ENCODE results near the gene PPFIBP1.
"Not testable (repeated sequence)": the region's sequence is repeated elsewhere in the genome, so short reads cannot be mapped to it uniquely, and the experiment has no call there.

PPFIBP1 gene

DNA sequence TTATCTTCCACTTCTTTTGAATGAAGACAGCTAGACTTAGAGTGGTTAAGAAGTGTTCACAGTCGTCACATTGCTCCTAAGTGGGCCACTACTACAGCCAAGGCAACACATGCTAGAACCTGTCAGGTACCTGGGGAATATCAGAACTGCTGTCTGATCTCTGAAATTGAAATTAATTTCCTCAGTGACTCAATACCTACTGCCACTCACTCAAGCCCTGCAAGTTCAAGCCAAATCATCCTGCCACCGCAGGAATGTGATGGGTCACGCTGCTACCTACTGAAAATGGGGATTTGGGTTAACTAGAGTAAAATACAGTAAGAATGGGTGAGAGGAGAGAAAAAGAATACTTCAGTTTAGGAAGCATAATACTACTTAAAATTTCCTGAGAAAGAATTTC, 67.7 kb downstream of the PPFIBP1 start:
- not testable (repeated sequence) for DNase-seq (ENCODE audit: low read depth)

DNA sequence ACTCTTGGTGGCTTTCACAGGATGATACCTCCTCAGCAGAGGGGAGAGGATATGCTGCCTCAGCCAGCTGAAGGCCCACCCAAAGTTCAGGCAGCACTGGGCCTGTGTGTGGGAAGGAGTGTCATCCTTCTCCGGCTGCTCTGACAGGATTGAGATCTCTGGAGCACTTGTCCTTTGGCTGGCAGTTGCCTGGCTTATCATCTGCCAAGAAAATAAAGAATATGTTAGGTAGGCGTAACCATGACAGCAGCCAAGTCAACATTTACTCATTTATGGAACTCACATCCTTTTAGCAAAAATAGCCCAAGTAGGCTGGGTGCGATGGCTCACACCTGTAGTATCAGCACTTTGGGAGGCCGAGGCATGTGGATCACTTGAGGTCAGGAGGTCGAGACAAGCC, 68.5 kb downstream of the PPFIBP1 start:
- peak; percentile 65 for DNase-seq (ENCODE audit: low read depth)

GRCh38 chr12:27593266-27593665, 69.3 kb downstream of the PPFIBP1 start:
- no peak for DNase-seq (ENCODE audit: low read depth)

DNA sequence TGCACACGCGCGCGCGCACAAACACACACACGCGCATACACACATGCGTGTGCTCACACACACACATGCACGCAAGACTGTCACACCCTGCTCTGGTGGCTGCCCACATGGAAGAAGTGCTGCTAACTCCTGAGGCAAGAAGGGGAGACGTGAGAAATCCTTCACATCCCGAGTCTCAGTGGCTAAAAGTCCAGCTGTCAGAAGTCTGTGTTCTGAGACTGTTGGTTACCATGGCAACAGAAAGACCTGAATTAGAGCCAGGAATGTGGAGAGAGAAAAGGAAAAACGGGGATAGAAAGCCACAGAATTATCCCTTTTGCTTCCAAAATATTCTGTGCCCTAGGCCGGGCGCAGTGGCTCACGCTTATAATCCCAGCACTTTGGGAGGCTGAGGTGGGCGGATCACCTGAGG, 71.2 kb downstream of the PPFIBP1 start:
- DNase-seq (ENCODE audit: low read depth) = peak; percentile 82

GRCh38 chr12:27598866-27599265, 74.9 kb downstream of the PPFIBP1 start:
- not testable (repeated sequence) for DNase-seq (ENCODE audit: low read depth)

DNA sequence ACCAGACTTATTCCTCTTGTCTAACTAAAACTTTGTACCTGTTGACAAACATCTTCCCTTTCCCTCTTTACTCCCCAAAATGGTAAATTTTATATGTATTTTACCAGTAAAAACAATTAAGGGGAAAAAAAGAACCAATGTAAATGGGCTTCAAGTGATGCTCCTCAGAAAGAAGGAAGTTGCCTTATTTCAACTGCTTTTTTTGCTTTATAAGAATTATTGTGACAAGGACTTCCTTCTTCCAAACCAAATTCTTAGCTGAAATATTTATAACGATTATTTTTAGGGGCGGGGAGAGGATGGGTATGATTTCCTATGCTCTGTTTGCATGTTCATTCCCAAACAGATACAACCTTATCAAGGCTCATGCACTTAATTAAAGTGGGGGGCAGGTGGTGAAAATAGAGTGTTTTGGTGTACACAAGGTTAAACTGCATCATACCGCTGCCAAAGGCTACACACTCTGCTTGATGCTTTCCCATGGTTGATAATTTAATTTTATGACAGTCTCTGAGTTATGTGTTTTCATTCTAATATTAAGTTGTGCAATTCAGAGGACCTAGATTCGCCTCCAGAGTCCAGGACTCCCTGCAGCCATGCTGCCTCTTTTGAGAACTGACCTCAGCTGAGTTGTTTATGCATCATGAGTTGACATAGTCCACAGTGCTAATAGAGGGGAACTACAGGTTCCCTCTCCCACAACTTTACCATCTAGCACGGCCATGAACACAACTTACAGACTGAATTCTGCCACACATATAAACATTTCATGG, 77.2 kb downstream of the PPFIBP1 start:
- peak; percentile 40 for DNase-seq (ENCODE audit: low read depth)

- peak; percentile 79 for DNase-seq (ENCODE audit: low read depth)
These were observed 78.5 kb downstream of the PPFIBP1 start for GRCh38 chr12:27602516-27602915.

DNA sequence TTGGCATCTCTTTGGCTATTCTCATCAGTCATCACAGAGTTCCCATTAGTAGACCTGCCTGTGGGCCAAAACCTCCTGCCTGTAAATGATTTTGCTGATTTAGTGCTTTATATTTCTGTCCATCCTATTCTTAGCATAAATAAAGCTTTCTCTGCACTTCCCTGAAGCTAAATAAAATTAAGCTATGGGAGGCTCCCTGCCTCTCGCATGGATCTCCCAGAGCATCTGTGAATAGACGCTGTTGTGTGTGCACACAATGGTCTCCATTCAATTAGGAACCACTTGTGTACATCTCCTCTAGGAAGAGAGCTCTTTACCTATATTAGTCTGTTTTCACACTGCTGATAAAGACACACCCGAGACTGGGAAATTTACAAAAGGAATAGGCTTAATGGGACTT, 80.4 kb downstream of the PPFIBP1 start:
- DNase-seq (ENCODE audit: low read depth) = no peak

DNA sequence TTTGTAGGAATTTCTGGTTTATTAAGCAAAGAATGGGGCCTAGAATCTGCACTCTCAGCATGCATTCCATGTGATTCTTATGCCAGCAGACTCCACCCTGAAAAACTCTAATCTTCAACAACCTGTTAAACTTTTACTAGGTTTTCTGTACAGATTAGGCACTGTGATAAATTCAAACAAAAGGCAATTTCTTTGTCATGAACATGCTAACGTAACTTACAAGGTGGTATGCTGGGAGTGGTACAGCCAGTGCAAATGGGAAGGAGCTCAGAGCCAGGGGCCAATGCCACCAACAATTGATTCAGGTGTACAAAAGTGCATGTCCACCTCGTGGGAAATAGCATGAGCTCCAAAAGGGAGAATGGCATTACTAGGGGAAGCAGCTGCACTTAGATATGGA, 83.0 kb downstream of the PPFIBP1 start:
- no peak for DNase-seq (ENCODE audit: low read depth)

DNA sequence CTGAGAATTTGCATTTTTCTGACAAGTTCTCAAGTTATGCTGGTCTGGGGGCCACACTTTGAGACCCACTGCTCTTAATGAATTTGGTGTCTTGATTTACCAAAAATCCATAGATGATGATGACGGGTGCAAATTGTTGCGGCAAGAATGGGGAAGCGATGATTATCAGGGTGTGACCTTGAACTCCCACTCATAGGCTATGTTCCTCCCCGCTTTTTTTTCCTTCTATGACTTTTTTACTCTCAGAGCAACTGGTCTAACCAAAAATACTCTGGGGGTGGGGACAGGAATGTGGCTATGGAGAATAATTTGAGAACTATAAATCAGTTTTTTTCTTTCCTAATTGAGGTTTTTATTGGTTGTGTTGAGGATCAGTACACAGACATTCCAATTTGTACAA, 83.6 kb downstream of the PPFIBP1 start:
- no peak for DNase-seq (ENCODE audit: low read depth)

- DNase-seq (ENCODE audit: low read depth) = no peak
These were observed 84.9 kb downstream of the PPFIBP1 start for GRCh38 chr12:27608890-27609289.

- DNase-seq (ENCODE audit: low read depth) = peak; percentile 59
These were observed 86.4 kb downstream of the PPFIBP1 start for GRCh38 chr12:27610374-27610773.

DNA sequence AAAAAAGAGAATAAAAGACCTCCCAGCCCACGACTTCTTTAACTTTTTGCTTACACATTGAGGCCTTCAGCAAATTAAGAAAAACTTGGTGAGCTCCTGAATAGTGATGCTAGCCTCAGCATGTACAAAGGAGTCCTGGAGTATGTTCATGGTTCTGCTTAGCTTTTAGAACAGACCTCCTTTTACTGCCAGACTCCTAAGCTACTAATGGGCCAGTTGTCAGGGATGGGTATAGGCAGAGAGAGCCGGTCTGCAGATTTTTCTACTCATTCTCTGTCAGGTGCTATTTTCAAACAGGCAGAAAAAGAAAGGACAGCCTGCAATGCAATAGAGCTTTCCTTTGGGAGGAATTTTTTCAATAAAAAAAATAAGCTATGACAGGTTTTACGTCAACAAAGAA, 90.4 kb downstream of the PPFIBP1 start:
- DNase-seq (ENCODE audit: low read depth) = no peak

DNA sequence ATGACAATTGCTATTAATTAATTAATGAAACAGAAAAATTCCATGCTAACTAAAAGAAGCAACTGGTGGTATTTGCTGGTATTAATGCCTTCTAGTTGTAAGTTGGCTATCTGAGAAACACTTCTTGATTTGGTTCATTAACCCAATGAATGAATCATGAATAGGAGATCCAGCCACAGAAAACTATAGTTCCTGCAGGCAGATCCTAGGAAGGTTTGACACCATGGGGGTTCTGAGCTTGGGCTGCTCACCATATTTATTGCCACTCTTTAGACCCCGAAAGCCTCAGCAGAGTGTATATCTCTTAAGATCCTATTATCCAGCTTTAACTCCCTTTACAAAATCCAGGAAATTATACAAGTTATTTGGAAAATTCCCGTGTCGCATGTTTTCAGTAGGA, 90.9 kb downstream of the PPFIBP1 start:
- no peak for DNase-seq (ENCODE audit: low read depth)

DNA sequence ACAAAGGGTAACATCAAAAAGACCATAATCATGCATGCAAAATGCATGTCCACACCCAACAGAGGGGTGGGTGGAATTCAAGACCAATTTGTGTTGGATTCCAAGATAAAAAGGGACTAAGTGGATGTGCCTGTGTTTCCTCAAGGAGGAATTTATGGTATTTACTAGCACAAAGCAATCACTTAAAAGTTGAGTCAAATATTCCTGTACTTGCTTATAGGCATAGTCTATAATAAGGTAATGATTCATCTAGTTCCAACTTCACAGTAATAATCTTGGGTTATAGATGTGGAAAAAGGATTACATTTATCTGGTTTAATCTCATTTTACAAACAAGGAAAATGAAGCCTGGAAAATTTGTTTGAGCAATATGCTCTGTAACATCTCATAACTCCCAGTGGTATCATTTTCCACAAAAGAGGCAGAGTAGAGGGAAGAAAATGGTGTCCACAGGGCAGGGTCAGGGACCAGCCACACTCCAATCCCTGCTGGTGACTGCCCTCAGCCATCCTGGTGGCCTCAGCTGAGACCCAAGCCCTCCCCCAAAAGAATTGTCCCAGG, 91.4 kb downstream of the PPFIBP1 start:
- peak; percentile 86 for DNase-seq (ENCODE audit: low read depth)

GRCh38 chr12:27616356-27617142, 92.5 kb downstream of the PPFIBP1 start:
- DNase-seq (ENCODE audit: low read depth) = peak; percentile 51

DNA sequence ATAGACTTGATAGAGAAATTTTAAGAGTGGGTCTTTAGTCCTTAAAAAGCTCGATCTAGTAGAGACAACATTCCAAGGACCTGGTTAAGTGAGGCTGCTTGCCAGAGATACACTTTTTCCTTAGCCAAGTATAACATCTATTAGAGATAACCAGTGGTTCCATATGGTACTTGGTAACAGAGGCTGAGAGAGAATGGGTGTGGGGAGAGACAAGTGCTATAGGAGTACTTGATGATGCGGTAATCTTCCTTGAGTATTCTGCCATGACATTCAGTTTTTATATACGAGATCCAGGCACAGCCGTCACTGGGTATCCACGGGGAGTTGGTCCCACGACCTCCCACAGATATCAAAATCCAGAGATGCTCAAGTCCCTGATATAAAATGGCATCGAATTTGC, 94.8 kb downstream of the PPFIBP1 start:
- DNase-seq (ENCODE audit: low read depth) = no peak

GRCh38 chr12:27619308-27619707, 95.3 kb downstream of the PPFIBP1 start:
- peak; percentile 90 for DNase-seq (ENCODE audit: low read depth)

DNA sequence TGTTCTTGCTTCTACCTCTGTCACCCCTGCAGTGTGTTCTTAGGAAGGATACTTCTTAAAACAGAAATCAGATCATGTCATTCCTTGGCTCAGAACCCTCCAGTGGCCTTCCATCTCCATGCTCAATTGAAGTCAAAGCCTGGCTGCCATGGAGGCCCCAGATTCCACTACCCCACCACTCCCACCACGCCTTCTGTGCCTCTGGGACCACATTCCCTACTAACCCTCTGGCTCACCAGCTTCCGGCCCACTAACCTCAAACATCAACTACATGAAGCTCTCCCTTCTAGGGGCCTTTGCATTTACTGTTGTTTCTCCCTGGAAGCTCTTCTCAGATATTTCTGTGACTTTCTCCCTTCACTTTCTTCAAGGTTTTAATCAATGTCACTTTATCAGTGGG, 96.1 kb downstream of the PPFIBP1 start:
- DNase-seq (ENCODE audit: low read depth) = no peak

- no peak for DNase-seq (ENCODE audit: low read depth)
These were observed 98.6 kb downstream of the PPFIBP1 start for GRCh38 chr12:27622436-27623195.

- peak; percentile 54 for DNase-seq (ENCODE audit: low read depth)
These were observed 99.6 kb downstream of the PPFIBP1 start for GRCh38 chr12:27623645-27624044.

GRCh38 chr12:27624586-27624985, 100.6 kb downstream of the PPFIBP1 start:
- DNase-seq (ENCODE audit: low read depth) = no peak
